ENCODE results near the gene ENTPD2.
"Not testable (repeated sequence)": the region's sequence is repeated elsewhere in the genome, so short reads cannot be mapped to it uniquely, and the experiment has no call there.

The ENTPD2 gene

DNA sequence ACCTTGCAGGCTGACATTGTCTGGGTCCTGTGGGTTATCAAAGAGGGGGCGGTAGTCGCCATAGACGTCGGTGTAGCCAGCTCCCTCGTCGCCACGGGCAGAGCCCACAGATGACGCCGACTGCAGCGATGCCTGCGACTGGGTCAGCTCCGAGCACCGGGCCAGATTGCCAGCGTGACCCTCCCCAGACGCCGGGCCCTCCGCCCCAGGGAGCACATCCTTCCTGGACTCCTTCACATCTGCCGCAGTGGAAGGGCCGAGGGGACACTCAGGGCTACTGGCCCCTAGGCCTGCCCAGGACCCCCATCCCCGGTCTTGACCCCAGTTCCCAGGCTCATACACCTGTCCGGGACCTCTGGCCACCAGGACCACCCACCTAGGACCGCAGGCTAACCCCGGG lies 39.7 kb downstream of the ENTPD2 start:
- no peak for DNase-seq

- no peak for DNase-seq
Observed at GRCh38 chr9:137013571-137013940, 40.3 kb downstream of the ENTPD2 start.

- DNase-seq, result no peak
Observed at GRCh38 chr9:137012694-137013570, 40.9 kb downstream of the ENTPD2 start.

DNA sequence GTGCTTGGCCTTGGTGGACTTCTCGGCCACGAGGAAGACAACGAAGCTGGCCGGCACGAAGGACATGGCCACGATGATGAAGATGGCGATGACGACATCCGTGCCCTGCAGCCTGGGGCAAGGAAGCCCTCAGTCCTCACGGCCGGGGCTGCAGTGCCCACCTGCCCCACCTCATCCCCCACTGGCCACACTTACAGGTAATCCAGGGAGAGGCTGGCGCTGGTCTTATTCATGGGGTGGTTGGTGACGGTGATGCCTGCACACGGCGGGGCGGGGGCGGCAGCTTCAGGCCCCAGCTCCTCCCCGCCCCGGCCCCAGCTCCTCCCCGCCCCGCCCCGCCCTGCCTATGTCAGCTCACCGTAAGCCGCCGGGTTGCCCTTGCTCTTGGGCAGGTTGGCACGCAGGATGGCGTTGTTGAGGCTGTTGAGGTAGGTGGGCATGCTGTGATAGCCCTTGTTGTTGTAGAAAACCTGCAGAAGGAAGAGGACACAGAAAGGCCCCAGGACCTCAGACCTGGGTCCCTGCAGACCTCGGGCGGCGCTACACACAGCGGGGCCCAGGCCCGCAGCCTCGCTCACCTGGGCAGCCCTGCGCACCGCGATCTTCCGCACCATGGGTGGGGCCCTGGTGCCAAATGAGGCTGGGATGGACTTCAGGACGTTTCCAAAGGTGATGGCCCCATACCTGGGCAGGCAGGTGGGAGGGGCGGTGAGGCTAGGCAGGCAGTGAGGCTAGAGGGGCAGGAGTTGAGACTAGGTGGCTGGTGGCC lies 41.8 kb downstream of the ENTPD2 start:
- no peak for DNase-seq

DNA sequence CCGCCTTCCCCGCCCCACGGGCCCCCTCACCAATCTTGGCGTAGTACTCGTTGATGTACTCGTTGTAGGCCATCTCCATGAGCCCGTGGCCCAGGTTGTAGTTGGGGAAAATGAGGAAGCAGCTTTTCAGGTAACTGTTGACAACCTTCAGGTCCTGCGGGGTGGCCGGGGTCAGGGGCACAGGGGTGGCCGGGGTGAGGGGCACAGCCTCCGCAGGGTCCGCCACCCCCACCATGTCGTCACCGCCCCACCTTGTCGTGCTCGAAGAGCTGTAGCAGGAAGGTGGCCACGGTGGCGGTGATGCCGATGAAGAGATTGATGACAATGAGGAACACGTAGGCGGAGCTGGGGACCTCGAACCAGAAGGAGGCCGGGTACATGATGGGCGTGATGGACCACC lies 42.7 kb downstream of the ENTPD2 start:
- DNase-seq, result no peak

DNA sequence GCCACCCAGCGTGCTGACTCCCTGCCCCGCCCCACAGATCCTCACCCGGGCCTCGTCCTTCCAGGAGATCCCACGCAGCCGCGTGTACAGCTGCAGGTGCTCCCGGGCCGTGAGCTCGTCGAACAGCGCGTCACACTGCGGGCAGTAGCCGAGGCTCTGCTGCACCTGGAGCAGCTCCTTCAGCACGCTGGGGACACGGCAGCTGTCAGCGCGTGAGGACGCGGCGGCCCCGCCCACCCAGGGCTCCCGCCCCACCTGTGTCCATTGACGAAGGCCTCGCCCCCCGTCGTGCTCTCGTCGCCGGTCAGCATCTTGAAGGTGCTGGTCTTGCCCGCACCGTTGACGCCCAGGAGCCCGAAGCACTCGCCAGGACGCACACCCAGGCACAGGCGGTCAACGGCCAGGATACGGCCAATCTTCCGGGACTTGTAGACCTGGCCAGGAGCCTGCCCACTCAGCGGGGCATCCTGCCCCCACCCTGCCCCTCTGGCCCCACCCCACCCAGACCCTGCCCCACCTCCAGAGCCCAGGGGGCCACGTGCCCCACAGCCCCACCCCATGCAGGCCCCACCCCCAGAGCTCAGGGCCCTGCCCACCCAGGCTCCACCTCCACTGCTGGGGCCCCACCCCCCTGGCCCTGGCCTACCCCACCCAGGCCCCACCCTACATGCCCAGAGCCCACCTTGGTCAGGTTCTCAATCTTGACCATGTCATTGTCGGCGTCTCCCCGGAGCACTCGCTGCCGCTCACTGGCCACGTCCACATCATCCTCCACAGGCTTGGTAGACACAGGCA lies 43.7 kb downstream of the ENTPD2 start:
- DNase-seq, result no peak

GRCh38 chr9:137009217-137009616 lies 44.6 kb downstream of the ENTPD2 start:
- DNase-seq, result no peak

- no peak for DNase-seq
Observed at GRCh38 chr9:137008312-137008711, 45.5 kb downstream of the ENTPD2 start.

- no peak for DNase-seq
Observed at GRCh38 chr9:137007816-137008270, 46.0 kb downstream of the ENTPD2 start.

DNA sequence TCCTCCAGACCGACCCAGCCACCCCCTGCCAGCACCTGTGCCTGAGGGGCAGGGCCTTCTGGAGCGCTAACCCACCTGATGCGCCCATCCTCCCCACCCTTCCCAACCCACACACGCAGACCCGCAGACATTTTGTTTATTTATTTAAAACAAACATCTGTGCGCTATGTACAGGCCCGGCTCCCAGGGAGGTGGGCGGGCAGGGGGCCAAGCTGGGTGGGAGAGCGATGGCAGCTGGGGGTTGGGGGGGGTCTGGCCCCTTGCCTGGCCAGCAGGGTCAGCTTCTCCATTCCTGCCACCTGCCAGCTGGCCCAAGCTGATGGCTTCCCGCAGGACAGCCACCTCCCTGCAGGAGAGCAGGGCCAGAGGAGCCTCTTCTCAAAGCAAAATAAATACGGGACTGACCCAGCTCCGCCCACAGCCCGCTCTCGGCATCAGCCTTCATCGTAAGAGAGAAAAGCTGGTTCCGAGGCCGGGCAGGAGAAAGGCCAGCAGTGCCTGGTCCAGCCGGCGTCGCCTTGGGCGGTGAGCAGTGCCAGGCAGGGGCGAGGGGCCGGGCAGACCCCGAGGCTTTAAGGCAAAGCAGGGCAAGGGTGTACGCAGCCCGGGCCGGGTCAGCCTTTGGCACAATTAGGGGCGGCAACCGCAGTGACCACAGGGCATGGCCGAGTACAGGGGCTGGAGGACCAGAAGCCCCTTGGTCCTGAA lies 46.6 kb downstream of the ENTPD2 start:
- peak; percentile 51 for DNase-seq

DNA sequence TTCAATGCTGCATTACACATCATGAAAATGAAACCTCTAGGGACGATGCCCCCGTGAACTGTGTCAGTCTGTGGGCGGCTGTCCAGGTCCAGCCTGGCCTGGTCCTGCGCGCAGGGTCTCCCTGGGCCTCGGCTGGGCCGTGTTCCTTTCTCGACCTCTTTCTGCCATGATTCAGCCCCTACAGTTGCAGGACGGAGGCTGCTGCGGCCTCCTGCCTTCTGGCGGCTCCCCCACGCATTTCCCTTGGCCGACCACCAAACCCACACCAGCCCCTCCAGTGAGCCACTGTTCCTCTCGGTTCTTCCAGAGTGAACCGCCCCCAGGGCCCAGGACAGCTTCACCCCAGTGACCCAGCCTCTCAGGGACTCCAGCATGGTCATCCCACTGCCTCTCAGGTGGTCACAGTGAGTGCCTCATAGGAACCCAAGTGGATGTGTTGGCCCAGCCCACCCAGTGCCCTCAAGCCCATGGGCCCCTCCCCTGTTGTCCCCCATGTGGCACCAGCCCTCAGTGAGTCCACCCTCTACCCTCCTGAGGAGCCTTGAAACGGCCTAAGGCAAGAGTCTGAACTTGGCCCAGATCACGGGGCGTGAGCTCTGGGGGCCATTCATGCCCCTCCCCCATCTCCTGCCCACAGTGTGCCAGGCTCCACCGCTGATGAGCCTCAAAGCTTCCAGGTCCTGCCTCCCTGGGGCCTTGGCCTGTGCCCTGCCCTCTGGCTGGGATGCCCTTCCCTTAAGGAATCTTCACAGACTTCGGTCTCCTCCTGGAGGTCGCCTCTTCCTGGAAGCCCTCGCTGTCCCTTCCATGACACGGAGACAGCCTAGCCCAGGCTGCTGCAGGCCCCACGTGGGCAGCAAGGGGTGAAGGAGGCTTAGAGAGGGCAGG lies 47.5 kb downstream of the ENTPD2 start:
- no peak for DNase-seq

DNA sequence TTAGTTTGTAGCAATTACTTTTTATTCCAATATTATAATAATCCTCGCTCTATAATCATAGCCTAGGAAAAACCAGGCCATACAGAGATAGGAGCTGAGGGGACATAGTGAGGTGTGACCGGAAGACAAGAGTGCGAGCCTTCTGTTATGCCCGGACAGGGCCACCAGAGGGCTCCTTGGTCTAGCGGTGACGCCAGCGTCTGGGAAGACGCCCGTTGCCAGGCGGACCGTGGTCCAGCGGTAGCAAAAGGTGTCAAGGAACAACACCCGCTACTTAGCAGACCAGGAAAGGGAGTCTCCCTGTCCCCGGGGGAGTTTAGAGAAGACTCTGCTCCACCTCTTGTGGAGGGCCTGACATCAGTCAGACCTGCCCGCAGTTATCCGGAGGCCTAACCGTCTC lies 49.6 kb downstream of the ENTPD2 start:
- not testable (repeated sequence) for DNase-seq

DNA sequence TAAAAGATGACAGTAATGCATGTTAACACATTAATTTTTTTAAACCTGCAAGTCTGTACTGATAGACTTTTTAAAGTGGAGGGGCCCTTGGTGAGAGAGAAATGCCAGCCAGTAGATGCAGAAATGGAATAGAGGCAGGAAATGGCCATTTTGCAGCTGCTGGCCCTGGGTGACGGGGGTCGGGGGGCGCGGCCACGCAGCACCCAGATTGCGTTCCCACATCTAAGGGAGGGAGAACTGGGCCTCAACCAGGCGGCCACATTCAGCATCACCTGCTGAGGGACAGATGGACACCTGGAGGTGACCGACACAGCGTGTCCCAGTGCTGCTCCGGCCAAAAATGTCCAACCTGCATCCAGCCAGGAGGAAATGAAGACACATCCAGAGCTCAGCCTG lies 51.2 kb downstream of the ENTPD2 start:
- DNase-seq, result no peak

- DNase-seq, result no peak
Observed at GRCh38 chr9:137001857-137002645, 51.8 kb downstream of the ENTPD2 start.

- no peak for DNase-seq
Observed at GRCh38 chr9:137000177-137000930, 53.5 kb downstream of the ENTPD2 start.
